ENCODE results near the gene ATXN1. TPM values are rescaled to one million over a fixed set of nuclear protein-coding genes. Genes with fewer than 3 reads are reported as not detected.

The ATXN1 gene
- total and polyA plus RNA-seq, 3 donors from 2014 or later, result 12.8 to 84.1 (median 64.3) TPM

GRCh38 chr6:16767765-16768476, 6.7 kb upstream of the ATXN1 start:
- H3K27me3 ChIP-seq, result no peaks in the 10 kb centered on the region
- WGBS, 2 donors, result 65% methylated on average over 2 of the region's 2 CpGs
- no peak overlapping the region for H3K4me3 ChIP-seq
- H3K27ac ChIP-seq, result no peak overlapping the region
- DNase-seq, result no peak
- H3K36me3 ChIP-seq (ENCODE audit: low read depth, missing control alignments), result no peaks in the 10 kb centered on the region
- H3K4me1 ChIP-seq, result no peaks in the 10 kb centered on the region
- no peak for TF ChIP-seq POLR2A (IDR thresholded peaks at IDR 0.05)
- no peak for TF ChIP-seq CTCF (IDR thresholded peaks at IDR 0.05)
- no peaks in the 10 kb centered on the region for H3K9me3 ChIP-seq
- intact Hi-C loops (cut with DNase I; ENCODE audit: low total_unique reads), result loop anchor here (10.0 kb wide), 1 partner anchor 243 kb away; no protein-coding TSS in a partner anchor

GRCh38 chr6:16766836-16767745, 5.8 kb upstream of the ATXN1 start:
- Histone ChIP-seq H3K9me3 (no peaks in the 10 kb centered on the region), H3K4me3 (no peak overlapping the region), H3K4me1 (peaks cover 6% of the 10 kb centered on the region), H3K27me3 (no peaks in the 10 kb centered on the region), H3K36me3 (ENCODE audit: low read depth, missing control alignments) (no peaks in the 10 kb centered on the region), H3K27ac (no peak overlapping the region)
- 90 to 91% methylated on average over 7 of the region's 7 CpGs for WGBS, 2 donors
- TF ChIP-seq CTCF (IDR thresholded peaks at IDR 0.05) (no peak), POLR2A (IDR thresholded peaks at IDR 0.05) (no peak)
- DNase-seq, result no peak
- intact Hi-C loops (cut with DNase I; ENCODE audit: low total_unique reads), result loop anchor here (10.0 kb wide), 1 partner anchor 242 kb away; no protein-coding TSS in a partner anchor

- Histone ChIP-seq H3K4me3 (no peak overlapping the region), H3K4me1 (peaks cover 6% of the 10 kb centered on the region), H3K27me3 (no peaks in the 10 kb centered on the region), H3K27ac (no peak overlapping the region), H3K36me3 (ENCODE audit: low read depth, missing control alignments) (no peaks in the 10 kb centered on the region), H3K9me3 (no peaks in the 10 kb centered on the region)
- TF ChIP-seq POLR2A (IDR thresholded peaks at IDR 0.05) (no peak), CTCF (IDR thresholded peaks at IDR 0.05) (no peak)
- DNase-seq, result no peak
- intact Hi-C loops (cut with DNase I; ENCODE audit: low total_unique reads), result loop anchor here (10.0 kb wide), 1 partner anchor 241 kb away; no protein-coding TSS in a partner anchor
- 83 to 88% methylated on average over 1 of the region's 1 CpG for WGBS, 2 donors
These were observed 4.8 kb upstream of the ATXN1 start for GRCh38 chr6:16766043-16766536.

- no peak overlapping the region for H3K27ac ChIP-seq
- intact Hi-C loops (cut with DNase I; ENCODE audit: low total_unique reads), result loop anchor here (10.0 kb wide), 1 partner anchor 240 kb away; no protein-coding TSS in a partner anchor
- no peak for DNase-seq
- no peak overlapping the region for H3K4me3 ChIP-seq
- H3K27me3 ChIP-seq, result no peaks in the 10 kb centered on the region
- no peaks in the 10 kb centered on the region for H3K36me3 ChIP-seq (ENCODE audit: low read depth, missing control alignments)
- peaks cover 6% of the 10 kb centered on the region for H3K4me1 ChIP-seq
- no peaks in the 10 kb centered on the region for H3K9me3 ChIP-seq
- 91 to 94% methylated on average over 3 of the region's 3 CpGs for WGBS, 2 donors
- TF ChIP-seq POLR2A (IDR thresholded peaks at IDR 0.05) (no peak), CTCF (IDR thresholded peaks at IDR 0.05) (no peak)
These were observed 4.0 kb upstream of the ATXN1 start for GRCh38 chr6:16765235-16765634.

Data from testis (tissue), 3 donors.